NCI-H460 (cell line): ENCODE results near the gene RBM23. TPM values are rescaled to one million over a fixed set of nuclear protein-coding genes. Genes with fewer than 3 reads are reported as not detected.
"Not testable (repeated sequence)": the region's sequence is repeated elsewhere in the genome, so short reads cannot be mapped to it uniquely, and the experiment has no call there.

ENCODE experiments used
- DNase-seq: peaks from one replicate; pipeline ENCODE4 v3.0.0-alpha.2; 2016; ENCODE audit warnings: low read depth; ENCODE audit errors: extremely low read depth
- polyA plus RNA-seq: library from polyadenylated mRNA; depleted of rRNA; stranded (reverse); fragments of >200 nt; gene quantifications from 2 replicates; pipeline ENCODE4 v1.2.3, GENCODE V29; 2014; cell fraction: nucleus; rRNA removed
- total RNA-seq: library from RNA; depleted of rRNA; stranded (reverse); fragments of >200 nt; shearing (Covaris generic); gene quantifications from 2 replicates; pipeline ENCODE4 v1.2.3, GENCODE V29; 2014; rRNA removed

Gene RBM23
- 54.4 and 64.8 TPM in 2 replicates for total RNA-seq
- polyA plus RNA-seq = 93.9 and 125 TPM in 2 replicates

DNA sequence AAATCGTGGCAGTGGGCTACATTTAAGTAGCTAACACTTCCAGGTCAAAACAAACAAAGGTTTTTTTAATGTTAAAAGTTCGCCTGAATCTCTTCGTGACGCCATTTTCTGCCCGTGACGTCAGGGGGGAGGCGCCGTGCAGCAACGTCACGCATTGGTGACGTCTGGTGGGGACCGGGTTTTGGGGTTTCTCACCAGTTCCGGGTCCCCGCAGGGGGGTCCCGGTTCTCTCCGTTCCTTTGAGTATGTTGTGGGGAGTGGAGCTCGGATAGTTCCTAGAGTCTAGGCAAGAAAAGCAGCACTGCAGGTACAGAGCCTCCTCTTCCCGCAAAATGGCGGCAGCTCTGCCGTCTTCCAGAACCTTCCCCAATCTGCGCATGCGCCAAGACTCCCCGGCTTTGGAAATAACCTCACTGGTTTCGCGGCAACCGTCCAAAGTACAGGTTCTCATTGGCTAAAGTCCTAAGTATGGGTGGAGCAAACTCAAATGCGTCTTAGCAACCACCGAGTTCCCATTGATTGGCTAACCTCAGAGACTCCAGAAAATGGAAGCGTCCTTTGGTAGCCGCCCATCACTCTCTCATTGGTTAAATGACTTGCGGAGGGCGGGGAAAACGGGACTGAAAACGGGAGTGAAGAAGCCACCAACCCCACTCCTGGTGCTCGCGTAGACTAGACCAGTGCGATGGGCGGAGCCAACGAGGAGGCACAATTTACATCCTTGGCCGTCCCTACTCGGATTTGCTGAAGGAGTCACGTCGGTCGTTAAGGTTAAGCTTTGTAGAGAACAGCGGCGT lies at the start of gene RBM23:
Gene RBM23 (minus strand): TSS at position 346 of the 797 bp plus-strand sequence.
- peak; percentile 100 for DNase-seq

DNA sequence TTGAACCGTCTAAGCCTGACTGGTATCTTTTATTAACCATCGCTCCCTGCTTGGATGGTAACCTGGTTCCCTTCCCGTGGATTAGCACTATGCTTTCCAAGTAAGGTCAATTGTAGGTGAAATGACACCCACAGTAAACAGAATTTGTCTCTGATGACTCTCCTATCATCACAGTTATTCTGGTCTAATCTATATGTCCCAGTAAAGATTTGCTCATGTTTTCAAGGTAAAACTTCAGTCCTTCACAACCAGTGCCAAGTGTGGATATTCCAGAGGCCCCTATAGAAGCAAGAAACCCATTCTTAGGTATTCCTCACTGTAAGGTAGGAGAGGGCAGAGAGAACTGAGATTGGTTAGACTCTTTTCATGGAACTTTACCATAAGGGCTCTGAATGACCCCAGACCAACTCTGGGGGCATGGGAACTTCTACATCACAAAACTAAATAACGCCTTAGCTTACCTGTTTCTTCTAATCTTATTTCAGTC lies 47.9 kb upstream of the RBM23 start:
- no peak for DNase-seq

- not testable (repeated sequence) for DNase-seq
Observed at GRCh38 chr14:22965916-22966782, 47.2 kb upstream of the RBM23 start.

GRCh38 chr14:22962061-22962676 lies 43.2 kb upstream of the RBM23 start:
- no peak for DNase-seq

GRCh38 chr14:22955702-22956569 lies 37.0 kb upstream of the RBM23 start:
- no peak for DNase-seq

DNA sequence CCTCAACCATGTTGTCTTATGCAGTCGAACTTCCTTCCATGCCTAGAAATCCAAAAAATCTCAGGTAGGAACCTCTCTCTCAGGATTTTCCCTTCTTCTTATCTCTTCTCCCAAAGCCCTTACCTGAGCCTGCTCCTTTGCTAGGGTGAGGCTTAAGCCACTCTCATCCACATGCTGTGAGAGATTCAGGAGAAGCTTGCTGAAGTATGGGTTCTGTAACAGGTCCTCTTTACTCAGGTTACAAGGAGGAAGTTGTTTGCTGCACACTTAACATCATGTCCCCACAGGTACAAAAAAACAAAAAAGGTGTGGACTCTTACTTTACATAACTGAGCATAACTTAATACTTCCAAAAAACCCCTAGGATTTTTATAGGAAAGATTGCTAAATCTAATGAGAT lies 33.5 kb upstream of the RBM23 start:
- DNase-seq = no peak

DNA sequence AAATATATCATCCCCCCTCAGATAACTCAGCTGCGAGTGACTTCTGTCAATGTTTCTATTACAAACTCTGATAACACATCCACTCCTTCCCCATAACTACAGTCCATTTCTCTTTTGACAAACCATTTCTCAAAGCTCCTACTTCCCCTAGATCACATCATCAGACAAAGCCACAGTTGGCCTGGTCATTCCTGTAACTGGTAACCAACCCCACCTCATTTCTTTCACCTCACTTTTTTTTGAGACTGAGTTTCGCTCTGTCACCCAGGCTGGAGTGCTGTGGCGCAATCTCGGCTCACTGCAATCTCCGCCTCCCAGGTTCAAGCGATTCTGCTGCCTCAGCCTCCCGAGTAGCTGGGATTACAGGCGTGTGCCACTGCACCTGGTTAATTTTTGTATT lies 32.8 kb upstream of the RBM23 start:
- not testable (repeated sequence) for DNase-seq

DNA sequence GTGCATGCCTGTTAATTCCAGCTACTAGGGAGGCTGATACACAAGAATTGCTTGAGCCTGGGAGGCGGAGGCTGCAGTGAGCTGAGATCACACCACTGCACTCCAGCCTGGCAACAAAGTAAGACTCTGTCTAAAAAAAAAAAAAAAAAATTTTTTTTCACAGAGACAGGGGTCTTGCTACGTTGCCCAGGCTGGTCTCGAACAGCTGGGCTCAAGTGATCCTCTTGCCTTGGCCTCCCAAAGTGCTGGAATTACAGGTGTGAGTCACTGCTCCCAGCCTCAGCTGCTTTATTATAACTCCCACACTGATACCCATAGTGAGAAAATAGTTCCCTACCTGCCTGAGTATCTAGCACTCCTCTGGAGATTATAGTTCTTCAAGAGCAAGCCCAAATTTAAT lies 26.7 kb upstream of the RBM23 start:
- no peak for DNase-seq

DNA sequence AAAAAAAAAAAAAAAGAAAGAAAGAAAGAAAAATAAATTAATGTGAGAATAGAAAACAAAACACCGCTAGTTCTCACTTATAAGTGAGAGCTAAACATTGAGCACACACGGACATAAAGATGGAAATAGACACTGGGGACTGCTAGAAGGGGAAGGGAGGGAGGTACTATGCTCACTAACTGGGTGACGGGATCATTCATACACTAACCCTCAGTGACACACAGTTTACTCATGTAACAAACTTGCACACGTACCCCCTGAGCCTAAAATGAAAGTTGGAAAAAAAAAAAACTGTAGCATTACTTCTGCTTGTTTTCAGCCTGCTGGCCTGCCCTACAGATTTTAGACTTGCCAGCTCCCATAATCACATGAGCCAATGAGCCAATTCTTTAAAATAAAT lies 20.7 kb upstream of the RBM23 start:
- DNase-seq = no peak

- no peak for DNase-seq
Observed at GRCh38 chr14:22935156-22935555, 16.2 kb upstream of the RBM23 start.

DNA sequence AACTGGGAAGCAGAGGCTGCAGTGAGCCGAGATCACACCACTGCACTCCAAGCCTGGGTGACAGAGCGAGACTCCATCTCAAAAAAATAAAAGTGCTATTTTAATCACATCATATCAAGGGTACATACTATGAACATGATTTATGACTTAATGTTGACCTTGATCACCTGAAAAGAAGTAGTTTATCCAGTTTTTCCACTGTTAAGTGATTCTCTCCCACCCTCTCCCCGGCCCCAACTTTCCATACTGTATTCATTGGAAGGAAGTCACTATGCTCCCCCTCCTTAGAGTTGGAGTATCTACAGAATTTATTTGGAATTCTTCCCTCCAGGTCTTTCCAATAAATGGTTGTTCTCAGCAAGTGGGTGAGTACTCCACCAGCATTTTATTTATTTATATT lies 13.2 kb upstream of the RBM23 start:
- DNase-seq = no peak

GRCh38 chr14:22929961-22930364 lies 11.0 kb upstream of the RBM23 start:
- DNase-seq = no peak

DNA sequence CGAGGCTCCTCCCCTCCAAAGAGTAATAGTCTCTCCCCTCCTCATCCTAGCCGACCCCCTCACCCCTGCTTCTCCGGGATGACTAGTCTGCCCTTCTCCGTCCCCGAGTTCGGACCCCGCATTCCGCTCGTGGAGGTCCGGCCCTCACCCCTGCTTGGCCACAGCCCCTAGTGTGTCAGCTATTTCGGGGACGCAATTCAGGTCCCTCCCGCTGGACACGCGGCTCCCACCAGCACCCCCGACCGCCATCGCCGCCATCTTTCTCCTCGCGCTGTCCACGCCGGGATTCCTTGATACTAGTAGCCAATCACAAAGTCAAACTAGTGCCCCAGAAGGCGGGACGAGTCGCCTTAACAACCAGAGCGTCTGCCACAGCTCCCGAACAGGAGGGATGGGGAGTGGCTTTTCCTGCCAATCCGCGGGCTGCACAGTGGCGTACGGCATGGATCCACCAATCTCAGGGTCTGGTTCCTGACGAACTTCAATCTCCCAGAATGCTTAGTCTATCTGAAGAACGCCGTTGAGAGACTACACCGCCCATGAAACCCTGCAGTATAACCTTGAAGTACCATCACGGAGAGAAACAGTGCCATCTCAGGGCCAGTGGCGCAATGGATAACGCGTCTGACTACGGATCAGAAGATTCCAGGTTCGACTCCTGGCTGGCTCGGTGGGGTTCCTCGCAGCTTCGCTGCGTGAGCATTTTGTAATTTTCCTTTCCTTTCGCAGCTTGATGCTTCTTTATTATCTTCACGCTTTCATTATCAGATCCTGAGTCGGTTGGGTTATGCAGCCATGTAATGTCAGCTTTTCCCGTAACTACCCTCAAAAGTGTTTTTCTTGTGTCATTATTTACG lies 10.4 kb upstream of the RBM23 start, which contains the start of gene PRMT5:
Gene PRMT5 (minus strand): TSS at position 273 of the 857 bp plus-strand sequence. CDS start 15 bp downstream, at position 258.
- peak; percentile 100 for DNase-seq

GRCh38 chr14:22928237-22929103 lies 9.5 kb upstream of the RBM23 start:
- DNase-seq = no peak

DNA sequence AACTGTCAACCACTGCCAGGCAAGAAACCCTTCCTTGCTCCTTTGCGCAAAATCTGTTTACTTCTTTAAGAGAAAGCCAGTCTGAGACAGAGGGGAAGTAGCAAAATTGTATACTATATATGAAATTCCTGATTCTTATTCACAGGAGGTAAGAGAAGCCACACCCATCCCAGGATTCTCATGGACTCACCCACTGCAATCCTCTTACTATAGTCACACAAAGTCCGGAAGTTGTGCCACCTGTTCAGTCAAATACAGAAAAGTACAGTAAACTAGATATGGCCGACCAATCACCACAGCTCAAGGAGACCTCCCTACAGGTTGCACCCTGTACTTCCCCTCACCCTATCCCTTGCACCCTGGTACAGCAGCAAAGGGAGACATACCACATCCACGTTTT lies 7.4 kb upstream of the RBM23 start:
- DNase-seq = peak; percentile 76

GRCh38 chr14:22925513-22925912 lies 6.6 kb upstream of the RBM23 start:
- no peak for DNase-seq

DNA sequence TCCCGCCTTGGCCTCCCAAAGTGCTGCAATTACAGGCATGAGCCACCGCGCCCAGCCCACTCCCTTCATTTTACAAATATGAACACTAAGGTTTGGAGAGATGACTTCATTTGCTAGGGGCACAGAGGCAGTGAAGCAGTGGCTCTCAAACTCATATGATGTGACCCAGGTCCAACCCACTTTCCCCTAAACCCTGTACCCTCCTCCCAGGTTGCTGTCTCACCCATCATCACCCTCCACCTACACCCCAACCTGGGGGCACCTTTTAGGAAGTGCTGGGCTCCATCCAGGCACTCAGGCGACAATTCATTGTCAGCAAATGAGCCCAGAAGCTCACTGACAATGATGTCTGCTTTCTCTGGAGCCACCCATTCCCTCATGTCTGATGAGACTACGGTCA lies 4.8 kb upstream of the RBM23 start:
- DNase-seq = no peak

- DNase-seq = no peak
Observed at GRCh38 chr14:22922294-22922693, 3.3 kb upstream of the RBM23 start.
